Epithelial cell of prostate (primary cell): ENCODE results near the gene USP49.
"Not testable (repeated sequence)": the region's sequence is repeated elsewhere in the genome, so short reads cannot be mapped to it uniquely, and the experiment has no call there.

Experiments
- DNase-seq: peaks from one replicate; pipeline ENCODE4 v3.0.0-alpha.2; 2011; ENCODE audit warnings: low read depth, low spot score
- H3K27ac ChIP-seq: fragments of 450-650 bp; 2 replicates; pipeline ENCODE4 v1.5.1; 2017; ENCODE audit warnings: mild to moderate bottlenecking

Gene USP49

DNA sequence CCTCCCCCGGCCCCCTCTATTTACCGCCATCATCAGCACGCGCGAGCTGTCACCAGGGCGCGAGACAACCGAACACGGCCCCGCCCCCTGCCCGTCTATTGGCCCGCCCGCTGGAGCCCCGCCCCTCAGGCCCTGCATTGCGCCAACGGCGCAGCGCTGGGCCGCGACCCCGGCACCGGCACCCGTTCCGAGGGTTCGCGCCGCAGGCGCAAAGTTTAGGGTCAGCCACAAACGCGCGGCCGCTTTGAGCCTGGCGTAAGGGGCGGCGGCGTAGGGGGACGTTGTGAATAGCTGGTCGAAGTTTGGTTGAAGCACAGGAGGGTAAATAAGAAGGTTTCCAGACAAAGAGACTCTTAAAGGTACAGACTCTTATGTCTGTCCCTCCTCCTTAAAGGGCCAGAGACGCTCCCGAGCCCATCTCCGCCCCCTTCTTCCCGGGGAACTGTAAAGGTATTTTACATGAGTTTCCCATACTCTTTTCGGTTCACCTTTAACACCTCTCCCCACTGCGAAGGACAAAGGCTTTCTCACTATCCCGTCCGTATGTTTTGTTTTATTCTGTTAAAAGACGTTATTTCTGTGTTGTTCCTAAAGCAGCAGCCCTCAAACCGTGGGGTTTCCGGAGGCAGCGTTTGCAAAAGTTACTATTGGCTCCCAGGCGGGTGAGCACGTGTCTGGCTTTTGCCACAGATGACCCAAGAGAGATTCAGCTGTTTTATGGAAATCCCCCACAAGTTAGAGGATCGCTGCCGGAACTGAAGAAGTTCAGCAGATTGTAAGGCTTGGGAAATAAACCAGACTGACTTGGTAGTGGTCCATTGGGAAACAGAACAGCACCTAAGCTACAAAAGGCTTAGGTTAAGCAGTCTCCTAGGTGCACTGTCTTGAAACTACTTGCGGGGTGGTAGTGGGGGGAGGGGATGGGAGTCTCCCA lies at the start of gene USP49:
USP49 (minus strand) TSS at position 76 of the 934 bp plus-strand sequence. CDS start 88,392 bp downstream, outside the sequence.
- no peak for DNase-seq
- peak within 1 kb of the TSS; percentile 58 for H3K27ac ChIP-seq

GRCh38 chr6:41943456-41943855 lies 48.3 kb upstream of the USP49 start:
- no peak for DNase-seq
- H3K27ac ChIP-seq: no peak overlapping the region

DNA sequence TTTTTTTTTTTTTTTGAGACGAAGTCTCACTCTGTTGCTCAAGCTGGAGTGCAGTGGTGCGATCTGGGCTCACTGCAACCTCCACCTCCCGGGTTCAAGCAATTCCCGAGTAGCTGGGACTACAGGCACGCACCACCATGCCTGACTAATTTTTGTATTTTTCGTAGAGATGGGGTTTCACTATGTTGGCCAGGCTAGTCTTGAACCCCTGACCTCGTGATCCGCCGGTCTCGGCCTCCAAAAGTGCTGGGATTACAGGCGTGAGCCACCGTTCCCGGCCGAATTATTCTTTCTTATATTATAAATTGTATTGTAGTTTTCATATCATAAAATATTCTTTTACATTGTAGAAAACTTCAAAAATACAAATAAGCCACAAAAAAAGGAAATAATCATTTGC lies 47.7 kb upstream of the USP49 start:
- DNase-seq, H3K27ac ChIP-seq: not testable (repeated sequence)

DNA sequence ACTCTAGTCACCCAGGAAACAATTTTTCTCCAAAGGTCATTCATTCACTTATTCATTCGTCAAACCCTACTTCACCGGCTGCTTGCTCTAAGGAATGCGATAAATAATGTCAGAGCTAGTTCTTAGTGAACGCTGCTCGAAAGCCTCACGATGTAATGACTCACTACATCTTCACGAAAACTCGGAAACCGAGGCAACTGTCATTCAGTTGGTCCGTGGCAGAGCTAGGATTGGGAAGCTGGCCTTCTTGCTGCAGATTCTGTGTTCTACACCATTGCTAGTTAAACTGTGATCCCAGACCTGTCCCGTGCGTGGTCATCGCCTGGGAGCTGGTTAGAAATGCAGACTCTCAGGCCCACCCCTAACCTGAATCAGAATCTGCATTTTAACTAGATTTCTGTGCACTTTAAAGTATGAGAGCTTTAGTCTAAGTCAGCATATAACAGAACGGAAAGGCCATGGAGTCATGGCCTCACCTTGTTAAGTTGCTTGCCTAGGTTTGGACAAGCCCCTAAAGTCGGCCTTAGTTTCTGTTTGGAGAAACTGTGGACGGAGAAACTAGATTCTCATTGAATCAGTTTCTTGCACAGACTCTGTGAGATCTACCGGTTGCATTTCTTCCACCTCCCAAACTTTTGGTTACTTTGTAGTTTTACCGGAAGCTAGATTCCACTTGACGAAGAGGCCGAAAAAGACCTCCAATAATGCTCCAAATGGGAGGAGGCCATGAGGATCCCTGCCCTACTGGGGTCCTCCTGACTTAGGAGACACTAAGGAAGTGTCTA lies 47.1 kb upstream of the USP49 start:
- DNase-seq: no peak
- H3K27ac ChIP-seq: peak overlapping the region; percentile 69

DNA sequence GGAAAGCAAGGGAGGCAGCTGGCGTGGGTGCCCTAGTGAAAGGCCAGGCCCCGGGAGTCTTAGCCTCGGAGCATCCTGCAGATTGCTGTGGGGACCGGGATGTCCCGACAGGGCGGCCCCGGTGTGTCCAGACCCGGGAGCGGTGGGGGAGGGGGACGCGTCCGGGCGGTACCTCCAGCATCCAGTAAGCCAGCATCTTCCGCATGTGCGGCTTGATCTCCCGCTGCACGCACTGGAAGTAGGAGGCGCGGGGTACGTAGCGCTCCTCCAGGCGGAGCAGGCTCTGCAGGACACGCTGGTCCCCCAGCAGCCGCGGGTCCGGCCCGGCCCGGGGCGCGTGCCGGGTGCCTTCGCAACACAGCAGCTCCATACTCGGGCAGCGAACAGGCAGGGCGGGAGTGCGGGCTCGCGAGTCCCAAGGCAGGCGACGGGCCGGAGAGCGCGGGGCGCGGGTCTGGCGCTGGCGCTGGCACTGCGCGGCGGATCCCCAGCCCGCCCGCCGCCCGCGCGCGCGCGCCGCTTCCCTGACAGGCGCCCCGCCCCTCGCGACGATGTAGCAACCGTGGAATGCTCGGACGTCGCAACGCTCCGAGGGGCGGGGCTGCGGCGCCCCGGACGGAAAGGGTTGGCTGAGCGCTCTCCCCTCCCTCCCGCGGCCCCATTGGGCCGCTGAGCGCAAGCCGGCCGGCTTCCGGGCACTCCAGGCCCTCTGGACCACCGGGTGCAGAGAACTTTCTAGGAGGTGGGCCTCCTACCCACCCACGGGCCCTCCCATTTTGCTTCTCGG lies 46.3 kb upstream of the USP49 start, which contains the start of gene CCND3:
CCND3 (minus strand) TSS at position 529 of the 787 bp plus-strand sequence; CDS start at position 370, 159 bp downstream.
- DNase-seq: no peak
- peak within 1 kb of the TSS; percentile 69 for H3K27ac ChIP-seq

DNA sequence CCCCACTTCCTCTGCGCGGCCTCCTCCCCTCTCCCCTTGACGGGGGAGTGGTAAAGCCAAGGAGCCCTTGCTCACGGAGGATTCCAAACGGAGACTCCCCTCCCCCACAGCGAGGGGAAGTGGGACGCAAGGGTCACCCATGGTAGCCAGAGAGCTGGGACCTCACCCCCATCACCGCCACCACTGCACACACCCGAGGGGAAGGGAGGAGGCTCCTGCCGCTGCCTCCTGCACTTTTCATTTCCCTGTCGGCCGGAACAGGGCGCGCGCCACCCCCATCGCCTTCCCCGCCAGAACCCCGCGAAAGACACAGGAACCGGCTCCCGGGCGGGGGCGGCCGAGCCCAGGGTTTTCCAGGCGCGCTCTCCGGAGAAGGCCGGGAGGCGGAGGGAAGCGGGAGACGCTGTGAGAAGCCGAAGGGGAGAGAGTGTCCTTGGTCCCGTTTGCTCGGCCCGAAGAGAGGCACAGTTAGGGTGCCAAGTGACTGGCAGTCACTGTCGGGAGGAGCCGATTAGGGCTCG lies 45.6 kb upstream of the USP49 start:
- H3K27ac ChIP-seq: peak overlapping the region; percentile 69
- DNase-seq: no peak

DNA sequence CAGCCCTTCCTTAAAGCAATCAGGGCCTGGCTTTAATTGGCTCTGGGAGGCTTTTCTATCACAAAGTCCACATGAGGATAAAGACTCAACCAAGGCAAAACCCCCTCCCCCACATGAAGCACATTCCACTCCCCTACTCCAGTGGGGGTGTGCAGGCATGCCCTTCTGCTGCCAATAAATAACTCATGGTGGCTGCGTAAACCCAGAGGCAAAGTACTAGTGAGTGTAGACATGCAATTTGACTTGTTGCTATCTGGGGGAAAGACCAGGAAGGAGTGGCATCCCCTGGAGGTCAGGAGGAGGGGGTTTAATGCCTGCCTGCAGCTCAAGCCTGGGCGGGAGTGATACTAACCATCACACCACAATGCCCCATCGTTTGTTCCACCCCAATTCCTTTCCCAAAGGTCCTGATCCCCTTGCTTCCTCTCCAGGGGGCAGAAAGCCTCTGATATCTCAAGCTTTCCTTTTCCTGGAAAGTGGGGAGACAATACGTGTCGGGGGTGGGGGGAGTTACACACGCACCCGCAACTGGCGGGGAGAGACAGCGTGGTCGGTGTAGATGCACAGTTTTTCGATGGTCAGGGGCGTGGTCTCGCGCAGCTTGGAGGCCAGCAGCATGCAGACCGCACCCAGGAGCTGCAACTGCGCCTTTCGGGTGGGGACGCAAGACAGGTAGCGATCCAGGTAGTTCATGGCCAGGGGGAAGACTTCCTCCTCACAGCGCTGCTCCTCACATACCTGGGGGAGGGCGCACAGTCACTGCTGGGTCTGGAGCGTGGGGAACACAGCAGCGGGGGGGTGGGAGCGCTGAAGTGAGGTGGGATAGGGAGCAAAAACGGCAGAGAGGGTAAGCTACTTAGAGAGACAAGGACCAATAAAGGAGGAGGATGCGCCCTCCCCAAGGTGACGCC lies 44.9 kb upstream of the USP49 start:
- H3K27ac ChIP-seq: peak overlapping the region; percentile 69
- DNase-seq: no peak

DNA sequence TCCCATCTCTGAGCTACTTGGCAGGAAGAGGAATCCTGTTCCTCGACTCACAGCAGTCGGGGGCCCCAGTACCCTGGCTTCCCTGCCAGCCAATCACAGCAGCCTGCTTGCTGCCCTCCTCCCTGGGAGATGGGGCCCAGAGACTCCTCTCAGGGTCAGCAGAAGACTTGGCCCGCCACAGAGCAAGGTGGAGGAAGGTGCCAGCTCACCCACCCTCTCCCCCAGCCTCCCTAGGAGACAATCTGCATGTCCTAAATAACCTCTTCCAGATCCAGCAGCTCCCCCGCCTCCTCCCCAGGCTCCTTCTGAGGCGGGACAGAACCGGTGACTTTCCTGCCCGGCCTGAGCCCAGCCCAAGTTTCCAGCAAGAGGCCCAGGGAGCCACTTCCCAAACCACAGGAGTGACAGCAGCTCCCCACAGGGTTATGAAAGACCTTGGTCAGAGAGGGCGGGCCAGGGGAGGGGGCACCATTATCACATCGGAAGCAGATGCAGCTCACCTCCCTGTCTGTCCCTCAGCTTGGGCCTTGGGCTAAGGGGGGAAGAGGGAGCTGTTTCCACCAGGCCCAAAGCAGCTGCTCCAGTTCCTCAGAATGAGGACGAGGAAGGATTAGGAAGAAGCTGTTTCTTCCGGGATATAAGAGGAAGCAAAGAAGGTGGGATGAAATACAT lies 44.1 kb upstream of the USP49 start:
- DNase-seq: no peak
- H3K27ac ChIP-seq: no peak overlapping the region

GRCh38 chr6:41938590-41939175 lies 43.5 kb upstream of the USP49 start:
- H3K27ac ChIP-seq: no peak overlapping the region

DNA sequence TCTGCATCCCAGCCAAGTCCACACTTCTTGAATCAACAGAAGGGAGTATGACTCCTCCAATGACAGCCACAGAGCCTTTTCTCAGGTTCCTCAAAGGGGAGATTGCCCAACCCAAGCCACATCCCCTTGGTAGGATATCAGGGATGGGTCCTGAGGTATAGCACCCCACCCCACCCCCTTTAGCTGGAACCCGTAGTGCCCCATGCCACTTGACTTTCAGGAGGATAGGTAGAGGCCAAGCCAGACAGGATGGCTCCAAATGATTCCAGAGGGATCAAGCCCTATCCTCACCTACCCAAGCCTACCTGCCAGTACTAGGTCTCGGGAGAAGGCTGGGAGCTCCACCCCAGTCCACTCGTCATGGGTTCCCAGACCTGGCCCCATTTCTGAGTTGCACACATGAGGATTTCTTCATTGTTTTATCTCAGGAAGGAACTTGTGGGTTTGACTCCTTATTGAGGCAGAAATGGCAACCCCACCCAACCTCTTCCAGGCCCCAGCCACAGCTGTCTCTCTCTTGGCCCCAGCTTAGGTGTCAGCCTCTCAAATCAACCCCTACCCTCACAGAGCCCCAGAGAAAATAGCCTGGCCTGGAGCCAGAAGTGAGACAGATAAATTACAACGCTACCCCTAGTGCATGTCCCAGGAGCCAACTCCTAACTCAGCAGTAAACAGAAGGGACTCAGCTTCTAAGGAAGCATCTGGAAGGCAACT lies 42.8 kb upstream of the USP49 start:
- no peak for DNase-seq
- H3K27ac ChIP-seq: no peak overlapping the region

More at GRCh38 chr6:41938590-41939175, 43.5 kb upstream of the USP49 start:
- DNase-seq: no peak

GRCh38 chr6:41937472-41937860 lies 42.3 kb upstream of the USP49 start:
- H3K27ac ChIP-seq: no peak overlapping the region
- DNase-seq: no peak

DNA sequence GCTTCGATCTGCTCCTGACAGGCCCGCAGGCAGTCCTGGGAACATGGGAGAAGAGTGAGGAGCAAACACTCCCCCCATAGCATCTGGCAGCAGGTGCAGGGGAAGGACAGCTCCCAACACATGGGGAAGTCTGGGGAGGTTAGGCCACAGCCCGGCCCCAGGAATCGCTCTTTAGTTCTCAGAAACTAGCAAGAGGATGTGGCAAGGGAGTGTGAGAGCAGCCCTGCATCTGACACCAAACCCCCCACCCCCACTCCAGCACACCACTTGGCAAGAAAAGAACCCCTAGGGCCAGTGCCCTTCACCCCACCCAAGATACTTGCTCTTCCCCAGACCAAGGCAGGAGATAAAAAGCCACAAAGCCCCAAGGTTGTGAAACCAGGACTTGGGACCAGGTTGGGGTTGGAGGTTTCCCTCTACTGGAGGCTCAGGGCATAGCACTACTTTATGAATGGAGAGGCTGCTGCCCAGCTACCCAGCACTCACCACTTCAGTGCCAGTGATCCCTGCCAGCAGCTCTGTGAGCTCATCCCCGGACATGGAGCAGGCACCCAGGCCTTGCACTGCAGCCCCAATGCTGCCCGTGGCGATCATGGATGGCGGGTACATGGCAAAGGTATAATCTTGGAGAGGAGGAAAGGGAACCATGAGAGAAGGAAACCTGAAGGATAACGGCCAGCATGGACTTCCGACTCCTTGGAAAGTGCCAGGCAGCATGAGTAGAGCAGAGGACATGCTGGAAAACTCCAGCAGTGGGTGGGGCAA lies 41.1 kb upstream of the USP49 start:
- DNase-seq: no peak
- H3K27ac ChIP-seq: no peak overlapping the region

DNA sequence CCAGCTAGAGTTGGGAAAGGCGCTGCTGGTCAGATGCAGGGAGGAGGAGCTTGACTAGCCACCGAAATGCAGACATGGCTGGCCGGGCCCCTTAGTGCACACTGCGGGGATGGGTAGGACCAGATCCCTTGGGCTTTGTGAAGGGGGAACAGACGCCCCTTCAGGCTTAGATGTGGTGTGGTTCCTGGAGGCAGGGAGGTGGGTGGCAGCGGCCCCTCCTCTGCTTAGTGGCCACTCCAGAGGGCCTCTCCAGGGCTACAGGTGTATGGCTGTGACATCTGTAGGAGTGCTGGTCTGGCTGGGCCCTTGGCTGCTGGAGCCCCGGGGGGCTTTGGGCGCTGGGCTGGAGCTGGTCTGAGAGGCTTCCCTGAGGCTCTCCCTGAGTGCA lies 40.5 kb upstream of the USP49 start:
- no peak for DNase-seq
- no peak overlapping the region for H3K27ac ChIP-seq

GRCh38 chr6:41935193-41935574 lies 40.0 kb upstream of the USP49 start:
- DNase-seq: no peak

DNA sequence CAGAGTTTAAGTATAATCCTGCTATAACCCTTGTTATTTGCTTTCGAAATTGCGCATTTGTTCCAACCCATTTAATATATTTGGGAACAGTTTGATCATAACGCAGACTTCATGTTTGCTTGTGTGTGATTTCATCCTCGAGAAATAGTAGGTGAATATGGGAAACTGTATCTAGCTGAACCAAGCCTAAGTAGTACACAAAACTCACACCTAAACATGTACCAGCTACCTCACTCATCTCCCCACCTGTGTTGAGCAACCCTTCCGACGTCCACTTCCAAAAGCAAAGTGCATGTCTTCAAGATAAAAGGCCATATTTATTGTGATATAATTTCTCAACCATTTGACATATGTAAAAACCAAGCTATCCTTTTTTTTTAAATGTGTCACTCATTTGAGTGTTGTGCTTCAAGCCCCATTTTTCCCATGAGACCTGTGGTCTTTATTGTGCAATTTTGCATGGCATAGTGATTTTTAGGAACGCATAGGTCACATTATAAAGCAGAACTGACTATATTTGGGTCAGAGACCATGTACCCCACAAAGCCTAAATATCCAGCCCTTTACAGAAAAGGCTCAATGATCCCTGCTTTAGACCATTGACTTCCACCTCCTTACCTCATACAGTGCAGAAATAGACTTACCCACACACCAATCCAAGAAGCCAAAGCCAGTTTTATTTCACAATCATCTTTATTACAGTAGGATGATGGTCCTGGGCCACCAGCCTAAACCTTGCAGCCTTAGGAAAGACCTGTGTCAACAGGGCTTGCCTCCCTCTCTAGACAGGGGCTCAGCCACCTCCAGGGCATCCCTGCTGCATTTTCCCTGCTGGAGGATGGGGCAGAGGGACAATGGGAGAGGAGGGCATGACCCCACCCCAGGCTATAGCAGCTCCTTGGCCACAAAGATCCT lies 39.4 kb upstream of the USP49 start:
- DNase-seq: no peak
- no peak overlapping the region for H3K27ac ChIP-seq

More at GRCh38 chr6:41935193-41935574, 40.0 kb upstream of the USP49 start:
- no peak overlapping the region for H3K27ac ChIP-seq

DNA sequence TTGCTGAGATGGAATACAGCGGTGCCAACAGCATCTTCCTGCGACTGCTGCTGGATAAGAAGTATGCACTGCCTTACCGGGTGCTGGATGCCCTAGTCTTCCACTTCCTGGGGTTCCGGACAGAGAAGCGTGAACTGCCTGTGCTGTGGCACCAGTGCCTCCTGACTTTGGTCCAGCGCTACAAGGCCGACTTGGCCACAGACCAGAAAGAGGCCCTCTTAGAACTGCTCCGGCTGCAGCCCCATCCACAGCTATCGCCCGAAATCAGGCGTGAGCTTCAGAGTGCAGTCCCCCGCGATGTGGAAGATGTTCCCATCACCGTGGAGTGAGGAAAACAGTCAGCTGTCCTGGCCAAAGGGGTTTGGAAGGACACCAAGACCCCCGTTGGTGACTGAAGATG lies 37.2 kb upstream of the USP49 start:
- DNase-seq: no peak
- no peak overlapping the region for H3K27ac ChIP-seq
